GM23338 (cell line): ENCODE data around the gene WDR54. TPM values are rescaled to one million over a fixed set of nuclear protein-coding genes. Genes with fewer than 3 reads are reported as not detected.

ENCODE experiments used
- ATAC-seq: fragments of 200-7000 bp; cut with Tn5 transposase; 3 replicates; pipeline ENCODE4 v1.9.1; 2020
- DNase-seq: peaks from one replicate; pipeline ENCODE4 v3.0.0-alpha.2; 2015; ENCODE audit warnings: low spot score
- H2AFZ ChIP-seq: fragments of 200-600 bp; sonication (generic); 2 replicates; pipeline ENCODE4 v1.8.0; 2016; ENCODE audit warnings: antibody characterized with exemption, mild to moderate bottlenecking, moderate library complexity
- H3F3A ChIP-seq: fragments of 200-600 bp; sonication (generic); replicated peaks from 2 replicates; pipeline ENCODE4 v1.8.0; 2017; ENCODE audit warnings: antibody characterized with exemption, mixed run types, low read depth
- H3K27ac ChIP-seq: fragments of 200-600 bp; sonication (generic); 2 replicates; pipeline ENCODE4 v1.6.1; 2016; ENCODE audit warnings: low read depth
- H3K27me3 ChIP-seq: fragments of 200-600 bp; sonication (generic); 2 replicates; pipeline ENCODE4 v1.8.0; 2016; ENCODE audit warnings: mild to moderate bottlenecking, mixed run types, moderate library complexity; ENCODE audit not compliant: insufficient read depth
- H3K36me3 ChIP-seq: fragments of 200-600 bp; sonication (generic); 2 replicates; pipeline ENCODE4 v1.8.0; 2016; ENCODE audit warnings: mild to moderate bottlenecking; ENCODE audit not compliant: insufficient read depth
- H3K4me1 ChIP-seq: fragments of 200-600 bp; sonication (generic); 2 replicates; pipeline ENCODE4 v1.8.0; 2016; ENCODE audit warnings: mild to moderate bottlenecking, moderate library complexity; ENCODE audit not compliant: insufficient read depth
- H3K4me2 ChIP-seq: fragments of 200-600 bp; sonication (generic); 2 replicates; pipeline ENCODE4 v1.7.1; 2017; ENCODE audit warnings: mixed run types
- H3K4me3 ChIP-seq: fragments of 200-600 bp; sonication (generic); 2 replicates; pipeline ENCODE4 v1.6.1; 2016; ENCODE audit warnings: mixed run types
- H3K79me2 ChIP-seq: fragments of 200-600 bp; sonication (generic); replicated peaks from 2 replicates; pipeline ENCODE4 v1.8.0; 2017; ENCODE audit warnings: mild to moderate bottlenecking; ENCODE audit not compliant: insufficient read depth
- H3K9me2 ChIP-seq: fragments of 200-600 bp; sonication (generic); 2 replicates; pipeline ENCODE4 v1.8.0; 2017; ENCODE audit not compliant: insufficient read depth
- H4K20me1 ChIP-seq: fragments of 200-600 bp; sonication (generic); replicated peaks from 2 replicates; pipeline ENCODE4 v1.8.0; 2017; ENCODE audit warnings: mild to moderate bottlenecking; ENCODE audit not compliant: insufficient read depth
- H3K27ac Mint-ChIP-seq: 2 replicates; pipeline ENCODE4 v1.8.0; 2020; ENCODE audit warnings: inconsistent platforms, mild to moderate bottlenecking, moderate library complexity, mixed read lengths
- H3K27me3 Mint-ChIP-seq: 3 replicates; pipeline ENCODE4 v1.8.0; 2022; ENCODE audit warnings: low read depth, mild to moderate bottlenecking, moderate library complexity, mixed read lengths, inconsistent platforms; ENCODE audit not compliant: insufficient read depth, poor library complexity
- H3K36me3 Mint-ChIP-seq: 3 replicates; pipeline ENCODE4 v1.8.0; 2021; ENCODE audit warnings: low read depth, mild to moderate bottlenecking, inconsistent platforms, moderate library complexity, mixed read lengths
- H3K4me1 Mint-ChIP-seq: 3 replicates; pipeline ENCODE4 v1.8.0; 2020; ENCODE audit warnings: mild to moderate bottlenecking, inconsistent platforms, mixed read lengths
- H3K4me3 Mint-ChIP-seq: 3 replicates; pipeline ENCODE4 v1.8.0; 2021; ENCODE audit warnings: moderate library complexity, mild to moderate bottlenecking, inconsistent platforms, mixed read lengths
- H3K9me3 Mint-ChIP-seq: 3 replicates; pipeline ENCODE4 v1.8.0; 2020; ENCODE audit warnings: moderate library complexity, mild to moderate bottlenecking, inconsistent platforms, mixed read lengths
- CTCF ChIP-seq, 2 experiments: fragments of 200-600 bp in 1 of 2; sonication (generic) in 1 of 2; conservative IDR thresholded peaks; 2 replicates each; pipeline versions ENCODE4 v1.5.1 to v1.6.1; 2016 to 2017; ENCODE audit warnings: antibody characterized with exemption in 2 of 2, low read depth in 2 of 2, mild to moderate bottlenecking in 2 of 2, moderate library complexity in 1 of 2
- EZH2 ChIP-seq: fragments of 200-600 bp; sonication (generic); IDR thresholded peaks from one replicate; pipeline ENCODE4 v1.8.0; 2017; ENCODE audit warnings: antibody characterized with exemption, mild to moderate bottlenecking, low read depth; ENCODE audit not compliant: unreplicated experiment
- EZH2phosphoT487 ChIP-seq: fragments of 200-600 bp; sonication (generic); IDR thresholded peaks from one replicate; pipeline ENCODE4 v1.8.1; 2018; ENCODE audit warnings: antibody characterized with exemption; ENCODE audit not compliant: unreplicated experiment
- JUNB ChIP-seq: IDR thresholded peaks from one replicate; pipeline ENCODE4 v1.6.1; 2016; ENCODE audit warnings: antibody characterized with exemption; ENCODE audit not compliant: unreplicated experiment
- POLR2AphosphoS5 ChIP-seq: IDR thresholded peaks from 2 replicates; pipeline ENCODE4 v1.6.1; 2016; ENCODE audit warnings: antibody characterized with exemption, low read depth
- REST ChIP-seq: IDR thresholded peaks from one replicate; pipeline ENCODE4 v1.6.1; 2018; ENCODE audit warnings: antibody characterized with exemption; ENCODE audit not compliant: unreplicated experiment
- STAT1 ChIP-seq: IDR thresholded peaks from one replicate; pipeline ENCODE4 v1.6.1; 2016; ENCODE audit warnings: antibody characterized with exemption; ENCODE audit not compliant: unreplicated experiment
- ZNF331 ChIP-seq: fragments of 250-450 bp; sonication (Bioruptor Pico); IDR thresholded peaks from 2 replicates; pipeline ENCODE4 v1.5.0; 2020; ENCODE audit warnings: low read depth, mild to moderate bottlenecking, moderate library complexity
- polyA plus RNA-seq: library from polyadenylated mRNA; unstranded; fragments of >200 nt; fragmentation: Nextera tagmentation; extraction: Ambion mirVana; gene quantifications from 2 replicates; pipeline ENCODE4 v1.2.1, GENCODE V29; 2016
- total RNA-seq: library from RNA; depleted of rRNA; stranded (reverse); fragments of >200 nt; shearing (Covaris generic); gene quantifications from 2 replicates; pipeline ENCODE4 v1.2.3, GENCODE V29; 2014
- TF ChIP-seq, protein P1 (sequence below): IDR thresholded peaks from 2 replicates; pipeline ENCODE4 v1.6.1; 2016; ENCODE audit warnings: antibody characterized with exemption
- TF ChIP-seq, protein P2 (sequence below): fragments of 250-450 bp; sonication (Bioruptor Pico); IDR thresholded peaks from 2 replicates; pipeline ENCODE4 v1.5.0; 2020; ENCODE audit warnings: mild to moderate bottlenecking, moderate library complexity

The WDR54 gene
- total and polyA plus RNA-seq, 2 experiments from 2014 or later = 41.3 to 42.6 TPM

DNA sequence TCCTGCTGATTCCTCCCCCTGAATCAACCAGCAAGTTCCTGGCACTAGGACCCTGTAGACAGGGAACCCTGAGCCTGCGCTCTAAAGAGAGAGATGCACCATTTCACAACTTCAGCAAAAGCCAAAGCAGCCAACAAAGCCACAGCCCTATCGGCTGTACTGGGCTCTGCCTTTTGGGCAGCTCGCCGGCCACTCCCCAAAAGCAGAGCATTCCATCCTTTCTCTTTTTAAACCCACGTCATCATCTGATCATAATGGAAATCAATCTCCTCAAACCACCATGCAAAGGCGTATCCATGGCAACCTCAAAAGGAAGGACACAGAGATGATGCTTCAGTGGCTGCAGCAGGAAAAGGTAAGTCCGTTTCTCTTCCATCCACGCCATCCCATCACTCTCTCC is 36.1 kb upstream of the WDR54 start:
- H3F3A ChIP-seq = no peaks in the 10 kb centered on the region
- H3K4me1 ChIP-seq = peaks cover 9% of the 10 kb centered on the region
- peaks cover 7% of the 10 kb centered on the region for H3K4me1 Mint-ChIP-seq
- H3K4me3 Mint-ChIP-seq = no peak overlapping the region
- H3K79me2 ChIP-seq = peaks cover 97% of the 10 kb centered on the region
- H3K36me3 Mint-ChIP-seq = no peaks in the 10 kb centered on the region; the same call in 2 of the 3 replicates
- peak; percentile 18 for DNase-seq
- peaks cover 3% of the 10 kb centered on the region; the same call in 1 of the 2 replicates for H3K36me3 ChIP-seq
- no peak overlapping the region for H3K4me3 ChIP-seq
- H3K27me3 ChIP-seq = no peaks in the 10 kb centered on the region
- no peak overlapping the region for H3K4me2 ChIP-seq
- no peaks in the 10 kb centered on the region for H3K9me3 Mint-ChIP-seq
- no peaks in the 10 kb centered on the region for H3K9me2 ChIP-seq
- TF ChIP-seq POLR2AphosphoS5 (no peak), EZH2 (no peak)
- TF ChIP-seq, protein P1, sequence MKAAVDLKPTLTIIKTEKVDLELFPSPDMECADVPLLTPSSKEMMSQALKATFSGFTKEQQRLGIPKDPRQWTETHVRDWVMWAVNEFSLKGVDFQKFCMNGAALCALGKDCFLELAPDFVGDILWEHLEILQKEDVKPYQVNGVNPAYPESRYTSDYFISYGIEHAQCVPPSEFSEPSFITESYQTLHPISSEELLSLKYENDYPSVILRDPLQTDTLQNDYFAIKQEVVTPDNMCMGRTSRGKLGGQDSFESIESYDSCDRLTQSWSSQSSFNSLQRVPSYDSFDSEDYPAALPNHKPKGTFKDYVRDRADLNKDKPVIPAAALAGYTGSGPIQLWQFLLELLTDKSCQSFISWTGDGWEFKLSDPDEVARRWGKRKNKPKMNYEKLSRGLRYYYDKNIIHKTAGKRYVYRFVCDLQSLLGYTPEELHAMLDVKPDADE = no peak
- TF ChIP-seq, protein P2, sequence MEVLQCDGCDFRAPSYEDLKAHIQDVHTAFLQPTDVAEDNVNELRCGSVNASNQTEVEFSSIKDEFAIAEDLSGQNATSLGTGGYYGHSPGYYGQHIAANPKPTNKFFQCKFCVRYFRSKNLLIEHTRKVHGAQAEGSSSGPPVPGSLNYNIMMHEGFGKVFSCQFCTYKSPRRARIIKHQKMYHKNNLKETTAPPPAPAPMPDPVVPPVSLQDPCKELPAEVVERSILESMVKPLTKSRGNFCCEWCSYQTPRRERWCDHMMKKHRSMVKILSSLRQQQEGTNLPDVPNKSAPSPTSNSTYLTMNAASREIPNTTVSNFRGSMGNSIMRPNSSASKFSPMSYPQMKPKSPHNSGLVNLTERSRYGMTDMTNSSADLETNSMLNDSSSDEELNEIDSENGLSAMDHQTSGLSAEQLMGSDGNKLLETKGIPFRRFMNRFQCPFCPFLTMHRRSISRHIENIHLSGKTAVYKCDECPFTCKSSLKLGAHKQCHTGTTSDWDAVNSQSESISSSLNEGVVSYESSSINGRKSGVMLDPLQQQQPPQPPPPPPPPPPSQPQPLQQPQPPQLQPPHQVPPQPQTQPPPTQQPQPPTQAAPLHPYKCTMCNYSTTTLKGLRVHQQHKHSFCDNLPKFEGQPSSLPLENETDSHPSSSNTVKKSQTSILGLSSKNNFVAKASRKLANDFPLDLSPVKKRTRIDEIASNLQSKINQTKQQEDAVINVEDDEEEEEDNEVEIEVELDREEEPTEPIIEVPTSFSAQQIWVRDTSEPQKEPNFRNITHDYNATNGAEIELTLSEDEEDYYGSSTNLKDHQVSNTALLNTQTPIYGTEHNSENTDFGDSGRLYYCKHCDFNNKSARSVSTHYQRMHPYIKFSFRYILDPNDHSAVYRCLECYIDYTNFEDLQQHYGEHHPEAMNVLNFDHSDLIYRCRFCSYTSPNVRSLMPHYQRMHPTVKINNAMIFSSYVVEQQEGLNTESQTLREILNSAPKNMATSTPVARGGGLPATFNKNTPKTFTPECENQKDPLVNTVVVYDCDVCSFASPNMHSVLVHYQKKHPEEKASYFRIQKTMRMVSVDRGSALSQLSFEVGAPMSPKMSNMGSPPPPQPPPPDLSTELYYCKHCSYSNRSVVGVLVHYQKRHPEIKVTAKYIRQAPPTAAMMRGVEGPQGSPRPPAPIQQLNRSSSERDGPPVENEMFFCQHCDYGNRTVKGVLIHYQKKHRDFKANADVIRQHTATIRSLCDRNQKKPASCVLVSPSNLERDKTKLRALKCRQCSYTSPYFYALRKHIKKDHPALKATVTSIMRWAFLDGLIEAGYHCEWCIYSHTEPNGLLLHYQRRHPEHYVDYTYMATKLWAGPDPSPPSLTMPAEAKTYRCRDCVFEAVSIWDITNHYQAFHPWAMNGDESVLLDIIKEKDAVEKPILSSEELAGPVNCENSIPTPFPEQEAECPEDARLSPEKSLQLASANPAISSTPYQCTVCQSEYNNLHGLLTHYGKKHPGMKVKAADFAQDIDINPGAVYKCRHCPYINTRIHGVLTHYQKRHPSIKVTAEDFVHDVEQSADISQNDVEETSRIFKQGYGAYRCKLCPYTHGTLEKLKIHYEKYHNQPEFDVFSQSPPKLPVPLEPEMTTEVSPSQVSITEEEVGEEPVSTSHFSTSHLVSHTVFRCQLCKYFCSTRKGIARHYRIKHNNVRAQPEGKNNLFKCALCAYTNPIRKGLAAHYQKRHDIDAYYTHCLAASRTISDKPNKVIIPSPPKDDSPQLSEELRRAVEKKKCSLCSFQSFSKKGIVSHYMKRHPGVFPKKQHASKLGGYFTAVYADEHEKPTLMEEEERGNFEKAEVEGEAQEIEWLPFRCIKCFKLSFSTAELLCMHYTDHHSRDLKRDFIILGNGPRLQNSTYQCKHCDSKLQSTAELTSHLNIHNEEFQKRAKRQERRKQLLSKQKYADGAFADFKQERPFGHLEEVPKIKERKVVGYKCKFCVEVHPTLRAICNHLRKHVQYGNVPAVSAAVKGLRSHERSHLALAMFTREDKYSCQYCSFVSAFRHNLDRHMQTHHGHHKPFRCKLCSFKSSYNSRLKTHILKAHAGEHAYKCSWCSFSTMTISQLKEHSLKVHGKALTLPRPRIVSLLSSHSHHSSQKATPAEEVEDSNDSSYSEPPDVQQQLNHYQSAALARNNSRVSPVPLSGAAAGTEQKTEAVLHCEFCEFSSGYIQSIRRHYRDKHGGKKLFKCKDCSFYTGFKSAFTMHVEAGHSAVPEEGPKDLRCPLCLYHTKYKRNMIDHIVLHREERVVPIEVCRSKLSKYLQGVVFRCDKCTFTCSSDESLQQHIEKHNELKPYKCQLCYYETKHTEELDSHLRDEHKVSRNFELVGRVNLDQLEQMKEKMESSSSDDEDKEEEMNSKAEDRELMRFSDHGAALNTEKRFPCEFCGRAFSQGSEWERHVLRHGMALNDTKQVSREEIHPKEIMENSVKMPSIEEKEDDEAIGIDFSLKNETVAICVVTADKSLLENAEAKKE (CRISPR knock-in tag) = no peak
- H4K20me1 ChIP-seq = peaks cover 53% of the 10 kb centered on the region
- no peak overlapping the region for H3K27ac Mint-ChIP-seq
- no peak overlapping the region for H2AFZ ChIP-seq
- H3K27me3 Mint-ChIP-seq = peaks cover 2% of the 10 kb centered on the region
- ATAC-seq = no peak
- H3K27ac ChIP-seq = no peak overlapping the region

DNA sequence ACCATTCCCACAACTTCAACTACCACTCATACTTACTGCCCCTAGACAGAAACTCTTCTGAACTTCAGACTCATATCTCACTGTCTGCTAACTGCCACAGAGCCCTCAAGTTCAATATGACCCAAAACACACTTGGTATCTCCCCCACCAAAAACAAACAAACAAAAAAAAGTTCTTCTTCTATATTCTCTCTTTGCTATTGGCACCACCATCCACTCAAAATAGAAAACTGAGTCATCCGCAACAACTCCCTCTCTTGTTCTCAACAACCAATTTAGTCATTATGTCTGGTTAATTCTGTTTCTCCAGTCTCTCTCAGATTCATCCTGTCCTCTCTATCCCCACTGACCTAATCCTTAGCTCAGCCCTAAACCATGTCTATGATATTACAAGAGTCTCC is 34.2 kb upstream of the WDR54 start:
- no peaks in the 10 kb centered on the region for H3F3A ChIP-seq
- no peak for DNase-seq
- Mint-ChIP-seq H3K36me3 (no peaks in the 10 kb centered on the region; the same call in 2 of the 3 replicates), H3K4me3 (no peak overlapping the region), H3K4me1 (peaks cover 10% of the 10 kb centered on the region; the same call in 2 of the 3 replicates), H3K27me3 (peaks cover 3% of the 10 kb centered on the region), H3K27ac (no peak overlapping the region), H3K9me3 (no peaks in the 10 kb centered on the region)
- H4K20me1 ChIP-seq = peaks cover 38% of the 10 kb centered on the region
- no peaks in the 10 kb centered on the region for H3K27me3 ChIP-seq
- H3K27ac ChIP-seq = no peak overlapping the region
- H3K4me1 ChIP-seq = peaks cover 12% of the 10 kb centered on the region
- H2AFZ ChIP-seq = no peak overlapping the region
- H3K4me2 ChIP-seq = no peak overlapping the region
- H3K36me3 ChIP-seq = peaks cover 3% of the 10 kb centered on the region; the same call in 1 of the 2 replicates
- no peak overlapping the region for H3K4me3 ChIP-seq
- H3K9me2 ChIP-seq = no peaks in the 10 kb centered on the region
- peaks cover 87% of the 10 kb centered on the region for H3K79me2 ChIP-seq
- no peak for ATAC-seq
- TF ChIP-seq EZH2phosphoT487 (no peak), ZNF331 (CRISPR knock-in tag) (no peak), STAT1 (no peak), REST (no peak), POLR2AphosphoS5 (no peak), JUNB (no peak), CTCF (conservative IDR thresholded peaks at IDR 0.05; ENCODE audit: low read depth in 2 of 2) (no peak)
